Thoracic aorta (tissue), 2 donors: Measurements from ENCODE around the gene IL12RB2. TPM values are rescaled to one million over a fixed set of nuclear protein-coding genes. Genes with fewer than 3 reads are reported as not detected.

Experiments
- ATAC-seq: fragments of 150-250 bp; one replicate; pipeline ENCODE4 v1.8.0; 2017; ENCODE audit warnings: low read depth; ENCODE audit not compliant: insufficient number of reproducible peaks, low FRiP score
- DNase-seq: peaks from one replicate; pipeline ENCODE4 v3.0.0-alpha.2; 2020; ENCODE audit warnings: low spot score
- H3K27ac ChIP-seq, 2 donors: fragments of 200-600 bp; sonication (generic); 1 replicate in 1 of 2; 2 replicates in 1 of 2; pipeline ENCODE4 v1.5.1; 2016; ENCODE audit warnings: mild to moderate bottlenecking in 2 of 2, moderate library complexity in 2 of 2
- H3K27me3 ChIP-seq: fragments of 200-600 bp; sonication (generic); replicated peaks from 2 replicates; pipeline ENCODE4 v1.6.0; 2016; ENCODE audit warnings: mild to moderate bottlenecking; ENCODE audit not compliant: insufficient read depth
- H3K36me3 ChIP-seq: fragments of 200-600 bp; sonication (generic); one replicate; pipeline ENCODE4 v1.5.1; 2016
- H3K4me1 ChIP-seq, 2 donors: fragments of 200-600 bp; sonication (generic); 1 replicate in 1 of 2; 2 replicates in 1 of 2; pipeline versions ENCODE4 v1.5.1 to v1.6.0; 2016; ENCODE audit warnings: low read depth in 2 of 2, mild to moderate bottlenecking in 1 of 2; ENCODE audit not compliant: control insufficient read depth in 1 of 2
- H3K4me3 ChIP-seq: fragments of 200-600 bp; sonication (generic); 2 replicates; pipeline ENCODE4 v1.5.1; 2016; ENCODE audit warnings: mild to moderate bottlenecking
- H3K9me3 ChIP-seq: fragments of 200-600 bp; sonication (generic); 2 replicates; pipeline ENCODE4 v1.5.1; 2016
- total RNA-seq, 2 donors: library from RNA; depleted of rRNA; stranded (reverse); fragments of >200 nt; gene quantifications; one replicate each; pipeline versions ENCODE4 v1.1.0 to v1.2.3, GENCODE V29; 2016
- TF ChIP-seq, protein P1 (sequence below): fragments of 200-600 bp; sonication (generic); IDR thresholded peaks from one replicate; pipeline ENCODE4 v1.5.1; 2019; ENCODE audit warnings: antibody characterized with exemption

The IL12RB2 gene
- total RNA-seq, 2 donors from 2014 or later: 3.1 to 3.5 TPM

DNA sequence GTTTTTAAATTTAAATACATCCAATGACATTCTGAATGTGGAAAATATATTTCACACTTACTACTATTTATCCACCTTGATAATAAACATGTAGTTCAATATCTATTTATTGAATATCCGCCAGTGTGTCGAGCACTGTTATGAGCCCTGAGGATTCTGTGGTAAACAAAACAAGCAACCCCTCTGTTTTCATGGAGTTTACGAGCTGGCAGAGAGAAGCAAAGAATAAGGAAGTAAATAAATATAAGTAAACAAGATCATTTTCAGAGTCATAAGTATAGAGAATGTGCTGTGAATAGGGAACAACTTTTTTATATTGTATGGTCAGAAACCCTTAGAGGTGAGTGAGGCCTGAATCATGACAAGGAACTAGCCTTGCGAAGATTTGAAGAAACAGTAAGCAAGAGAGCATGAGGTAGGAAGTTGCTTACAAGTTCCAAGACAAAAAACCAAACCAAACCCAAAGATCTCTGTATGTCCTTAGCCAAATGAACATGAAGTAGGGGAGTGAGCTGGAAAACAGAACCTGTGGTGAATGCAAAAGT lies 128.9 kb downstream of the IL12RB2 start:
- Histone ChIP-seq H3K27ac (no peak overlapping the region), H3K36me3 (no peaks in the 10 kb centered on the region), H3K27me3 (no peaks in the 10 kb centered on the region), H3K4me3 (no peak overlapping the region), H3K4me1 (peaks cover 17 to 43% of the 10 kb centered on the region in 2 donors), H3K9me3 (no peaks in the 10 kb centered on the region)
- no peak for DNase-seq
- TF ChIP-seq, protein P1, sequence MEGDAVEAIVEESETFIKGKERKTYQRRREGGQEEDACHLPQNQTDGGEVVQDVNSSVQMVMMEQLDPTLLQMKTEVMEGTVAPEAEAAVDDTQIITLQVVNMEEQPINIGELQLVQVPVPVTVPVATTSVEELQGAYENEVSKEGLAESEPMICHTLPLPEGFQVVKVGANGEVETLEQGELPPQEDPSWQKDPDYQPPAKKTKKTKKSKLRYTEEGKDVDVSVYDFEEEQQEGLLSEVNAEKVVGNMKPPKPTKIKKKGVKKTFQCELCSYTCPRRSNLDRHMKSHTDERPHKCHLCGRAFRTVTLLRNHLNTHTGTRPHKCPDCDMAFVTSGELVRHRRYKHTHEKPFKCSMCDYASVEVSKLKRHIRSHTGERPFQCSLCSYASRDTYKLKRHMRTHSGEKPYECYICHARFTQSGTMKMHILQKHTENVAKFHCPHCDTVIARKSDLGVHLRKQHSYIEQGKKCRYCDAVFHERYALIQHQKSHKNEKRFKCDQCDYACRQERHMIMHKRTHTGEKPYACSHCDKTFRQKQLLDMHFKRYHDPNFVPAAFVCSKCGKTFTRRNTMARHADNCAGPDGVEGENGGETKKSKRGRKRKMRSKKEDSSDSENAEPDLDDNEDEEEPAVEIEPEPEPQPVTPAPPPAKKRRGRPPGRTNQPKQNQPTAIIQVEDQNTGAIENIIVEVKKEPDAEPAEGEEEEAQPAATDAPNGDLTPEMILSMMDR: no peak
- ATAC-seq: no peak

DNA sequence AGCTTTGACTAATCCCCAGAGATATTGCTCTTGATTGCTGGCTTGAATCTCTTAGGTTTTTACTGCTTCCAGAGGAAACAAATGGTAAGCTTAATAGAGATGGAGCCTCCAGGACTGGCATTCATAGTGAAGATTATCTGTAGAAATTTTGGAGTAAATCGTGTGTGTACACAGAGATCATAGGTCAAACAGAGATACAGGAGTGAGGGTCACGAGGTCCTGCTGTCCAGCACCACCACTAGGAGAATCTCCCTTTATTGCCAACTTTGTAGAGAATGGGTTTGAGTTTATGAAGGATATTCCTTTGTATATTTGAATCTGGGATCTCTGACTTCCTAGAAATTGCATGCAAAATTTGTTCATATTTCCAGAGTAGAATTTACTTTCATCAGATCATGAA lies 130.3 kb downstream of the IL12RB2 start:
- DNase-seq: no peak
- H3K9me3 ChIP-seq: no peaks in the 10 kb centered on the region
- ATAC-seq: no peak
- H3K36me3 ChIP-seq: no peaks in the 10 kb centered on the region
- peaks cover 12 to 40% of the 10 kb centered on the region in 2 donors for H3K4me1 ChIP-seq
- no peak overlapping the region for H3K27ac ChIP-seq
- H3K4me3 ChIP-seq: no peak overlapping the region
- H3K27me3 ChIP-seq: no peaks in the 10 kb centered on the region
- TF ChIP-seq, protein P1: no peak

DNA sequence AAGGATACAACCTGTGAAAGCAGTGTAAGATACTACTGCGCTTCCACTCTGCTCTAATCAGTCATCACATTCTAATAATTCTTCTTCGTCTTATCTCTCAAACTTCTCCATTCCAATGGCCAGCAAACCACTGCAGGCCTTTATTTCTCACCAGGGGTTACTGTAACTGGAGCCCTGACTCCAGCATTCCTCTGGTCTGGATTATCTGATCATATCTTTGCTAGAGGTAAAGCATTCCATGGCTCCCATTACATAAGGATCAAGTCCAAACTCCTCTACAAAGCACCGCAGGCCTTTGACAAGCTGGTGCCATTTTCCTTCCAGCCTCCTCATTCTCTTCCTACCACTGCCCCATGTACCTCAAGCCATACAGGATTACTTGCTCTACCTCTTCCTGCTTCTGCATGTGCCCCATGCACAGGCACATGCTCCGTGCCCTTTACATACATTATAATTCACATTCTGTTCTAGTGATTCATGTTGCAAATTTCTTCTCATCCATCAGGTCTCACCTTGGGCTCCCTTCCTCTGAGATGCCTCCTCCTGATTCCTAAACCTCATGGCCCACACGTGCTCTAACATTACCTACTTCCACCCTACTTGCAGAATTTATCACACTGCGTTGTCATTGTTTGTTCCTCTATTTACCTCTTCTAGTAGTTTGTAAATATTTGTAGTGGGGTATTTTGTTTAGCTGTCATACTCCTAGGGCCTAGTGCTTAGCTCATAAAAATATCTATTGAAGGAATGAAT lies 131.8 kb downstream of the IL12RB2 start:
- no peak for ATAC-seq
- H3K4me1 ChIP-seq: peaks cover 5 to 25% of the 10 kb centered on the region in 2 donors
- no peak for DNase-seq
- H3K27me3 ChIP-seq: no peaks in the 10 kb centered on the region
- no peak overlapping the region for H3K27ac ChIP-seq
- H3K4me3 ChIP-seq: no peak overlapping the region
- H3K9me3 ChIP-seq: no peaks in the 10 kb centered on the region
- TF ChIP-seq, protein P1: no peak
- no peaks in the 10 kb centered on the region for H3K36me3 ChIP-seq

DNA sequence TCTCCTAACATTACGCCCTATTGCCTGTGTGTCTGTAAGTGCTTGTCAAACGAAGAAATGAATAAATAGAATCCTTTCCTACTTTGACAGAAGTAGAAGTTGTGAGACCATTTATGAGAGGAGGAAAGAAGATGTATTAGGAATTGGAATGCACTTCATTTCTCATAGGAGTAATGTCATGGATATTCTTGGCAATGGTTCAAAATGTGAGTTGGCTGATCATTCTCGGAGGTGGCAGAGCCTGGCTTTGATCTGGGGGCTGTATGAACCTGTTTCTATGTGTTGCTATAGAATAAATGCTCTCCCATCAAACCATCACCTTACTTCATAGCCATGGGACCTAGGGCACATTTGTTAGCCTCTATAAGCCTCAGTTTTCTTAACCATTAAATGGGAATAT lies 132.7 kb downstream of the IL12RB2 start:
- TF ChIP-seq, protein P1: no peak
- Histone ChIP-seq H3K36me3 (no peaks in the 10 kb centered on the region), H3K27me3 (no peaks in the 10 kb centered on the region), H3K4me3 (no peak overlapping the region), H3K27ac (no peak overlapping the region), H3K9me3 (no peaks in the 10 kb centered on the region), H3K4me1 (peaks cover 5 to 19% of the 10 kb centered on the region in 2 donors)
- ATAC-seq: no peak
- DNase-seq: no peak

DNA sequence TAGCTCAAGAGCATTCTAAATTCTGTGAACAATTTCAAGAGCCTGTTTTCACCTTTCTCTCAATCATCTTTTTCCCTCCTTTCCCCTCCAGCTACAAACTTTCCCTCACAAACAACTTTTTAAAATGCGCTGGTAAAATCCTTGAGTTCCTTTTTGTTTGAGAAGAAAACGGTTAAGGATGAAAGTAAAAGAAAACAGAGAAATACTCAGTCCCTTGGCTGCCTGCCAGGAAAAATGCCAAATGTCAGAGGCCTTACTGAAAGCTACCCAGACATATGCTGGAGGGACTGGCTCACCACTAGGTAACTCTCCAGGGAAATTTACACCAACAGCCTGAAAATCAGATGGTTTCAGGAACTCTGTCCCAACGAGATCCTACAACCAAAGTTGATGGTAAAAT lies 133.5 kb downstream of the IL12RB2 start:
- DNase-seq: peak; percentile 55

More for the DNA sequence above, 133.5 kb downstream of the IL12RB2 start:
- Histone ChIP-seq H3K9me3 (no peaks in the 10 kb centered on the region), H3K27ac (peak overlapping the region; percentile 23 to 42), H3K4me3 (no peak overlapping the region), H3K36me3 (no peaks in the 10 kb centered on the region), H3K4me1 (peaks cover 5 to 19% of the 10 kb centered on the region in 2 donors), H3K27me3 (no peaks in the 10 kb centered on the region)
- no peak for ATAC-seq
- TF ChIP-seq, protein P1: no peak
